NCI-H1105 (cell line): Measurements from ENCODE around the gene WBP1.
A peak's percentile ranks its signal among the peaks of the same experiment; 100 is the strongest.
"Not testable (repeated sequence)": the region's sequence is repeated elsewhere in the genome, so short reads cannot be mapped to it uniquely, and the experiment has no call there.

Experiments used
- DNase-seq: peaks from one replicate; lab custom pipeline; 2025; lab: John Stamatoyannopoulos, UW

The WBP1 gene

DNA sequence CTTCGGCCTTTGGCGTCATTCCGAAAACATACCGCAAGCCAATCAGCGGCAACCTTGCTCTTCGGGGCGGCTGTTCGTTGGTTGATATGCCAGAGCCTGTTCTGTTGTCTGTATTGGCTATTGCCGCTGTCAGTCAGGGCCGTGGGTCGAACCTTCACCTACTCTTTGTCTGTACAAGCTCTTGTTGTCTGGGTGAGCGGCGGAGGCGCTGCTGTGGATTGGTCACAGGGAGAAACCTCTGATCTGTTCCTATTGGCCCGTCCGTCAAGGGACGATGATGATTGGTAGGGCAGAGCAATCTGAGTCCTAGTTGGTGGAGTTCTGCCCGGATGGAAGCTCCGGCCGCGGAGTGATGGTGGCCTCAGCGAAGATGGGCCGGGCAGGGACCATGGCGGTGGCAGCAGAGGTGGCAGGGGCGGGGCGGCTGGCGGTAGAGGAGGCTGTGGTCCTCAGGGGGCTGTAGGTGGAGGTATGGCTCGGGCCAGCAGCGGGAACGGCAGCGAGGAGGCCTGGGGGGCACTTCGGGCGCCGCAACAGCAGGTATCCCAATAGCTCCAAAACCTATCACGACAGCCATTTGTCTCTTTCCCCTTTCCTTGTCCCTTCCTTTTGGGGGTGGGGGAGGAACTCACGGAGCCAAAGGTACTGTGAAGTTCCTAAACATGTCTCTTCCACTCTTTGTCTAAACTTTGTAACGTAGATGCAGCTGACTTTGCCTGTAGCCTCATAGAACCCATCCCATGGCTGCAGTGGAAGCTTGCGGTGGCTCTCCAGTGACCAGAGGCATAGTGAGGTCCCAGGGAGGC lies at the start of gene WBP1:
WBP1 (plus strand) TSS at position 307 of the 806 bp plus-strand sequence; CDS start at position 472, 165 bp downstream.
- DNase-seq: peak; percentile 98

GRCh38 chr2:74413001-74413698 lies 45.1 kb upstream of the WBP1 start:
- DNase-seq: no peak

GRCh38 chr2:74414441-74414840 lies 43.8 kb upstream of the WBP1 start:
- no peak for DNase-seq

- DNase-seq: peak; percentile 33
These were observed 43.1 kb upstream of the WBP1 start for GRCh38 chr2:74414881-74415761.

DNA sequence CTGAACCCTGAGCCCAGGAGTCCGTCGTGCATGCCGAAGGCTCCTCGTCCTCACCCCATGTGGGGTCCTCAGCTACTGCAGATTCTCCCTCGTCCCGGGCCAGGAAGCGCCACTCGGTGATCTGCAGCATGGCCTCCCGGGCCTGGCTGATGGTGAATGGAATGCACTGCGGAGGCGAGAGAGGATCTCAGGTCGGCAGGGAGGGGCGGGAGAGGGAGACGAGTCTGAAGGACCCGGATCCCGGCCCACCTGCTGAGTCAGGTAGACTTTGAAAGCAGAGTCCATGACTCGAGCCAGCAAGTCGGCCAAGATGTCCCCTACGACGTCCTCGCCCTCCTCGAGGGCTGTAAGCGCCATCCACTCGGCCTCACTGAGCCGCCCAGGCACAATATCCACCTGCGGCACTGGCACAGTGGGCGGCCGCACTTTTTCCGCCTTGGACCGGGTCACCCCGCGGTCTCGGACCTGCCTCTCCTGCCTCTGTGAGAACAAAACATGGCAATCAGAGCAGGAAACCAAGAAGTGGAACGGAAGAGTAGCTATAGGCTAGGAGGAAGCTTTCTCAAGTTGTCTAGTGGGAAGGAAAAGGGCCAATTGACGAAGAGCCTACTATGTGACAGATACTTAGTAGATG lies 42.4 kb upstream of the WBP1 start:
- DNase-seq: no peak

GRCh38 chr2:74416778-74417177 lies 41.5 kb upstream of the WBP1 start:
- DNase-seq: no peak

DNA sequence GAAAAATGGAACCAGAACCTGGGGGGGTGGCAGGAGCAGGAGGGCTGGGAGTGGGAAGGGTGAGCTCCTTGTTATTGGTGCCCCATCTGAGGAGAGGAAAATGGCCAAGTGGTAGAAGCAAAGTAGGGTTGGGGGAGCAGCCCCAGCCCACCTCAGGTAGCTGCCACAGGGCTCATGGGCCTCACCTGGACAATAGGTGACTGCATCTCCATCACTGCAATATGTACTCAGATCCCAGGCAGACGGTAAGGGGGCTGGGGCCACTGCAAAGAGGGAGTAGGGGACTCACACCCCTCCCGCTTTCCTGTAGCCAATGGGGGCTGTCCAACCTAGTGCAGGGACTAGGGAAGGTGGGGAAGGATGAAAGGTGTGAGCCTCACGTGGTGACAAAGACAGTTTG lies 41.0 kb upstream of the WBP1 start:
- DNase-seq: no peak

DNA sequence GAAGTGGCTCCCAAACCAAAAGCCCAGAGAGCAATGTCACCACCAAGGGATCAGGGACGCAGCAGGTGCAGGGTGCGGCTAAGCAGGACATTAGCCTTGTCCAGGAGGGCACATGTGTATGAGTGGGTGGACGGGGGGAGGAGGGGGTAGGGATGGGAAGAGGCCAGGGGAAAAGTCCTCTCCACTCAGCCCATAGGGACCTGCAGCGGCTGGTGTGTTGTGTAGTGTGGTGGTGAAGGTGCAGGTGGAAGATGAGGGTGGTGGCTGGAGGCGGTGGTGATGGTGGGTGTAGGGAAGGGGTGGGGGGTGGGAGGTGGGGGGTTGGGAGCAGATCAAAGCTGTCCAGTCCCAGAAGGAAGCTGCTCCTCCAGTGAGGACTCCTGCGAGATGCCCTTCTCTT lies 40.5 kb upstream of the WBP1 start:
- DNase-seq: no peak

- no peak for DNase-seq
These were observed 39.9 kb upstream of the WBP1 start for GRCh38 chr2:74418312-74418711.

DNA sequence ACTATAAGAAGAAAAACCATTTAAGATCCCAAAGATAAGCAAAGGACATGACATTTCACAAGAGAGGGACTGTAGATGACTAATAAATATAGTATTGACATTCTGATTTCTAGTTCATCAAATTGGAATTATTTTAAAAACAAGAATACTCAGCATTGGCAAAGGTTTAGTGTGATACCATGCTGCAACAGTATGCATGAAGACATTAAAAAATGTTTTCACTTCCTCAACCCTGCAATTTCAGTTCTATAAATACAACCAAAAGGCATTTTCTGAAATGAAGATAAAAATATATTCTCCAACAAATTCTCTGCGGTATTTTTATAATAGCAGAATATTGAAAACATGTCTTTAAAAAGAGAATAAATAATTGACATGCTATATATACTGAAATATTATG lies 38.9 kb upstream of the WBP1 start:
- DNase-seq: no peak

GRCh38 chr2:74420006-74420405 lies 38.2 kb upstream of the WBP1 start:
- DNase-seq: no peak

GRCh38 chr2:74420443-74421103 lies 37.7 kb upstream of the WBP1 start:
- DNase-seq: not testable (repeated sequence)

GRCh38 chr2:74421221-74421870 lies 36.9 kb upstream of the WBP1 start, which contains the start of the genes C2orf81 and WDR54:
TSS of gene C2orf81 (minus strand) at chr2:74421619. CDS start at chr2:74421560, 59 bp downstream.
TSS of gene WDR54 (plus strand) at chr2:74421730. CDS start at chr2:74422154, 424 bp downstream.
- DNase-seq: peak; percentile 92

DNA sequence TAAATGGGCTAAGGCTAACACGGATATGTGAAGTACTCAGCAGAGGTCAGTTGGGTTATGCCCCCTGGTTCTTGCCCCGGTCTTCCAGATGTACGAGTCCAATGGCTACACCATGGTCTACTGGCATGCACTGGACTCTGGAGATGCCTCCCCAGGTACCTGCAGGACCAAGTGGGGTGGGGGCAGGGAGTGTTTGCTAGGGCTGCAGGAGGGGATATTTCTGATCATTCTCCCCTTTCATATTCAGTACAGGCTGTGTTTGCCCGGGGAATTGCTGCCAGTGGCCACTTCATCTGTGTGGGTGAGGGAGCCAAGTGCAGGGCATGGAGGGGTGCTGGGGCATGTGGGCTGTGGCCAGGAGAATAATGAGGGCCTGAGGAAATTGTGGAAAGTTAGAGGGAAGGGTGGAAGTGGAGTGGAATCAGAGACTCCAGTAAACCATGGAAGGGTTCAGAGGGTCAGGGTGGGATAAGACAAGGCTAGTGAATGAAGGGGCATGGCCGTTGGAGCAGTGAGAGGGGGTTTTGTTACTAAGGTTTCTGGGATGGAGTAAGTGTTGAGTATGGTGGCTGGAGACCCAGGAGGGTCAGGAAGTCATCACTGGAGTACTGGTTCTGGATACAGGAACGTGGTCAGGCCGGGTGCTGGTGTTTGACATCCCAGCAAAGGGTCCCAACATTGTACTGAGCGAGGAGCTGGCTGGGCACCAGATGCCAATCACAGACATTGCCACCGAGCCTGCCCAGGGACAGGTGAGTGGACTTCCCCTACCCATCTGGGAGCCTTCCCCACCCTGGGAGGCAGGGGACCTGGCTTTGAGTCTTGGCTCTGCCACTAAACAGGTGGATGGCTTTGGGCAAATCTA lies 34.8 kb upstream of the WBP1 start:
- no peak for DNase-seq

DNA sequence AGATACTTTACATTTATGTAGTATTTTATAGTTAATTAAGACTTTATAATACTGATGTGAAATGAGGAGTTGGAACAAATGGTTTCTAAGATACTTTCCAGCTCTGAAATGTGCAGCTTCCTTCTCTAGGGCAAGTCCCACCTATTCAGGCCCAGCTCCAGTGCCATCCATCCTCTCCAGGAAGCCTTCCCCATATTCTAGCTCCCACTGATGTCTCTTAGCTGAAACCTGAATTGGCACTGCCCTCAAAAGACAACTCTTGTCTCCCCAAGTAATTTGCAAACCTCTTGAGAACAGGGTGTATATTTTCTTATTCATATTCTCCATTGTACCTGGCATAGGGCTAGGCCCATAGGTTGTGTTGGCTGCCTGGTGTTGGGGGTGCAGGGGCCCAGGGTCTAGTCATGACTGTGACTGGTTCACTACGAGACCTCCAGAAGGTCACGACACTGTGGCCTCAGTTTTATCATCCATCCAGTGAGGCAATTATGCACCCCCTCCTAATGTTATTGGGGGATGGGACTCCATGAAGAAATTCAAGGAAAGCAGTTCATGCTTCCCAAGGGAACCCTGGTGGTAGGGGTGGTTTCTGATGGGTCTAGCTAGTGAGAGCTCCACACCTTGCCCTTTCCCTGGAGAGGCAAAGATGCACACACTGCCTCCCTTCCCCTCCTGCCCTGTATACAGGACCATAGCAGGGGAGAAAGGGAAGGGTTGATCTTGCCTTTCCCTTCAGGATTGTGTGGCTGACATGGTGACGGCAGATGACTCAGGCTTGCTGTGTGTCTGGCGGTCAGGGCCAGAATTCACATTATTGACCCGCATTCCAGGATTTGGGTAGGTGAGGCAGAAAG lies 33.9 kb upstream of the WBP1 start:
- no peak for DNase-seq

GRCh38 chr2:74424995-74425406 lies 33.2 kb upstream of the WBP1 start:
- no peak for DNase-seq

GRCh38 chr2:74425523-74425922 lies 32.7 kb upstream of the WBP1 start:
- DNase-seq: no peak

DNA sequence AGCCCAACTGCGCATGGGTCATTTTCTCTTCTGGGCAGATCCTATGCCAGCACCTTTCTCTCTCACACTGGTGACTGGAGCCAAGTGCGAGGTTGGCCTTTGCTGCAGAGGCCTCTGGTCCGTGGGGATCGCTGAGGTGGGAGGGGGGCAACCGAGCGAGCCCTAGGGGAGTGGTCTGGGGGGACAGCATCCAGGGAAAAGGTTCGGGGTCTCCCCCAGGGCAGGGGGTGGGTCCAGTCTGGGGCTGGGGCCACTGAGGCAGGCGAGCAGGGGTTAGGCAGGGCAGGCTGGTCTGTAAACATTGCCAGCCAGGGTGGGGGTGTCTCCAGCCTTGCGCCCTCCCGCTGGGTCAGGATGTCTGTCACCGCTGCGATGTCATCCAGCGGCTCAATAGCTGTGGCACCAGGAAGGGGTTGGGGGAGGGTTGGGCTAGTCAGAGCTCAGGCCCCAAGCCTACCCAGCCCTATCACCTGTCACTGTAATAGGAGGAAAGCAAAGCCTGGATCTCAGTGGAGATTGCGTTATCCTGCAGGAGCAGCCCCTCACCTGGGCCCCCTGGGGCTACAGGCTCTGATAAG lies 32.0 kb upstream of the WBP1 start:
- DNase-seq: no peak
